Mucosa of rectum (tissue), 2 donors: Measurements from ENCODE around the gene UFC1.
A peak's percentile ranks its signal among the peaks of the same experiment; 100 is the strongest.

Experiments used
- H3K27ac ChIP-seq, 2 donors: one replicate each; pipeline ENCODE4 v1.7.0; 2013; ENCODE audit warnings: inconsistent platforms in 2 of 2, low read depth in 2 of 2, low read length in 2 of 2
- H3K27me3 ChIP-seq, 2 donors: one replicate each; pipeline ENCODE4 v1.7.0; 2013; ENCODE audit warnings: low read length in 2 of 2; ENCODE audit not compliant: control insufficient read depth in 2 of 2, insufficient read depth in 2 of 2
- H3K36me3 ChIP-seq, 2 donors: one replicate each; pipeline ENCODE4 v1.7.0; 2013; ENCODE audit warnings: low read length in 2 of 2; ENCODE audit not compliant: control insufficient read depth in 2 of 2, insufficient read depth in 2 of 2
- H3K4me1 ChIP-seq, 2 donors: one replicate each; pipeline ENCODE4 v1.7.0; 2013; ENCODE audit warnings: low read length in 2 of 2, mild to moderate bottlenecking in 1 of 2; ENCODE audit not compliant: control insufficient read depth in 2 of 2, insufficient read depth in 2 of 2
- H3K4me3 ChIP-seq, 2 donors: one replicate each; pipeline ENCODE4 v1.7.0; 2013; ENCODE audit warnings: low read length in 2 of 2
- H3K9ac ChIP-seq, 2 donors: one replicate each; pipeline ENCODE4 v1.7.0; 2013; ENCODE audit warnings: low read length in 2 of 2, low read depth in 1 of 2, mild to moderate bottlenecking in 1 of 2
- H3K9me3 ChIP-seq, 2 donors: one replicate each; pipeline ENCODE4 v1.7.0; 2013; ENCODE audit warnings: low read length in 2 of 2; ENCODE audit not compliant: control insufficient read depth in 2 of 2
- donor health status: healthy.
- donor health status: Normal muscosa, but diverticular disease.

UFC1 gene

DNA sequence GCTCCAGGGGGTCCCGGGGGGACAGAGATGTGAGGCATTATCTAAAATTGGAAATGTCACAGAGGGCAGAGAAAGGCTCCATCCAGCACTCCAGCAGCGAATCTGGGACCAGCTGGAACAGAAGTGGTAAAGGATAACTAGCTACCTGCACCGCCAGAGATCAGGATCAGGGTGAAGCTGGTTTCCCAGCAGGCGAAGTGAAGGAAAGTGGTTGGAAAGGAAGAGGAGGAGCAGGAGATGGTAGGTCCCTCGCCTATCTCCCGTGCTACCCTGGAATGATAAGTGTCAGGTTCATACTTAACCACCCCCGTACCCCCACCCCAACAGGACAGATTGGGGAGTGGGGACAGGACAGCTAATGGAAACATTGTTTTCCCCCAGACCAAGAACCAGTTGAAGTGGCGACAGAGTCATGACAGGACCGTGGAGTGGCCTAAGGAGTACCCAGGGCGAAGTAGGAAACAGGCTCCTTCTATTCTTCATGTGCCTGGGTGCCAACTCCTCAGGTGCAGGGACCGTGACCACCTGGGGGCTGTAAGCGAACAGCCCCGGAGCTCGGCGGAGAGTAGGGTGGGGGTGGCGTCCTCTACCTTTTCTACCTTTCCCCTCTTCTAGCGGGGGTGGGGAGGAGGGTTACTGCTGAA, 22.8 kb downstream of the UFC1 start:
- H3K4me1 ChIP-seq: peaks cover 10 to 13% of the 10 kb centered on the region in 2 donors

DNA sequence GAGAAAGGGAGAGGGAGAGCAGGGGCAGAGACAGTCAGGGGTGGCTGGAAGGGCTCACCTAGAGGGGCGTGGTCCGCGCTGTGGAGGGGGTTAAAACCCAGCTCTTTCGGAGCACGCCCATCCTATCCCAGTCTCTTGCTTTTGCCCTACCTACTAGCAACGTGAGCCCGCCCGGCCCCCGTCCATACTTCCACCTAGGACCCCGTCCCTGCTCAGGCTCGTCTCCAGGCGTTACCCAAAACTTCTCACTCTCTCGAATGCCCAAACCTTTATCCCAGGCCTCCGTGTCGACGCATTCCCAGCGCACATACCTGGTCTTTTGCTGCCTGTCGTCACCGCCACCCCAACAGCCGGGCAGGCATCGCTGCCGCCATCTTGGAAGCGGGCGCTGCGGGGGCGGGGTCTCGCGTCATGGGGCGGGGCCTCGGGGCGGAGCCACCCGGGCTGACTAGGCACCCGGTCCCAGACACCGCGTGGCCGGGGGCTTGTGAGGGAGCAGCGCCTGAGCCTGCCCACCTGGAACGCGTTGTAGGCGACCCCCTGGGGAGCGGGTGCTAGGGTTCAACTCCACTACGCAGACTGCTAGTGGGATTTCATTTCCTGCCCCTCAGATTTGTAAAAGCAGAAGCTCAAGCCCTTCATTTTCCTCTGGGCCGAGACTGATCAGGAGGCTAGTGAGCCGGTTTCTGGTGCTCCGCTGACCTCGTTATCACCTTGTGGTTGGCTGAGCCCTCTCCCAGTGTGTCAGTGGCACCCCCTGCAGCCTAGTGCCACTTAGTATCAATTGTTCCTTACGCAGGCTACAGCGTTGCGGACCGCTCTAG, 23.5 kb downstream of the UFC1 start, which contains the start of gene B4GALT3:
Gene B4GALT3 (minus strand): TSS at position 396 of the 824 bp plus-strand sequence. CDS start 1,447 bp downstream, outside the sequence.
- Histone ChIP-seq H3K9me3 (no peaks in the 10 kb centered on the region), H3K36me3 (peaks cover 7 to 20% of the 10 kb centered on the region in 2 donors), H3K4me3 (peak within 1 kb of the TSS; percentile 92 to 98), H3K9ac (peak within 1 kb of the TSS; percentile 94), H3K27me3 (no peaks in the 10 kb centered on the region), H3K4me1 (peaks cover 10 to 13% of the 10 kb centered on the region in 2 donors), H3K27ac (peak within 1 kb of the TSS; percentile 80 to 91)

More for the DNA sequence above, 22.8 kb downstream of the UFC1 start:
- H3K27ac ChIP-seq: peak overlapping the region; percentile 80 to 91
- H3K9ac ChIP-seq: peak overlapping the region; percentile 94
- peaks cover 13 to 26% of the 10 kb centered on the region in 2 donors for H3K36me3 ChIP-seq
- H3K27me3 ChIP-seq: no peaks in the 10 kb centered on the region
- peak overlapping the region; percentile 92 to 98 for H3K4me3 ChIP-seq
- H3K9me3 ChIP-seq: no peaks in the 10 kb centered on the region

DNA sequence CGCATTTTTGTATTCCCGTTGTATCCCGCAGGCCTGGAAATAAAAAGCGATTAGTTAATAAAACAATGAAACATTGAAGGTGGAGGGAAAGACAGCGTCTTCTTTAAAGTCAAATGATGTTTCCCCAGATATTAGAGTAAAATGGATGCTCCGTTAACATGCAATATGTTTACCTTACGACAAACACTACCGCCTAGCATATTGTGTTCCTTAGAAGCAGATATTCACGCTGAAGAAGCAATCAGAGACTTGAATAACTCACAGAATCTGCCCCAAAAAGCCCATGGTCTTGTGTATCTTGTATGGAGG, 24.1 kb downstream of the UFC1 start:
- Histone ChIP-seq H3K4me3 (peak overlapping the region; percentile 92 to 98), H3K27me3 (no peaks in the 10 kb centered on the region), H3K4me1 (peaks cover 12 to 13% of the 10 kb centered on the region in 2 donors), H3K27ac (peak overlapping the region; percentile 80 to 91), H3K9me3 (no peaks in the 10 kb centered on the region), H3K36me3 (peaks cover 7 to 17% of the 10 kb centered on the region in 2 donors), H3K9ac (peak overlapping the region; percentile 94)

DNA sequence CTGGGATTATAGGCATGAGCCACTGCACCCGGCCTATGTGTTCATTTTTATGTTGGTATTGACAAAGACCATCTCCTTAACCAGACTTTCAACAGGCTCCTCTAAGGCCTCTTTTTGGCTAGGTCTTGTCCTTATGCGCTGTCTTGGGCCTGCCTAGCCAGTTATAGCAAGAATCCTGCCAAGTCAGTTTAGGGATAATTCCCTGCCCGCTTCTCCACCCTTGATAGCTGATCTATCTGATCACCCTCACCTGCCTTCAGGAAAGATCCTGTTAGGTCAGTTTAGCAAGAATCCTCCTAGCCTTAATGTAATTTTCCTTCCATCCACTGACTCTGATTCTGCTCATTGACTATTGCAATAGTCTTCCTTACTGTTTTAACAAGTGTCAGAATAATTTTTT, 25.9 kb downstream of the UFC1 start:
- no peaks in the 10 kb centered on the region for H3K27me3 ChIP-seq
- peaks cover 0 to 6% of the 10 kb centered on the region in 2 donors for H3K36me3 ChIP-seq
- H3K4me3 ChIP-seq: no peak overlapping the region
- no peak overlapping the region for H3K9ac ChIP-seq
- no peak overlapping the region for H3K27ac ChIP-seq
- H3K9me3 ChIP-seq: no peaks in the 10 kb centered on the region
- peaks cover 13 to 14% of the 10 kb centered on the region in 2 donors for H3K4me1 ChIP-seq

DNA sequence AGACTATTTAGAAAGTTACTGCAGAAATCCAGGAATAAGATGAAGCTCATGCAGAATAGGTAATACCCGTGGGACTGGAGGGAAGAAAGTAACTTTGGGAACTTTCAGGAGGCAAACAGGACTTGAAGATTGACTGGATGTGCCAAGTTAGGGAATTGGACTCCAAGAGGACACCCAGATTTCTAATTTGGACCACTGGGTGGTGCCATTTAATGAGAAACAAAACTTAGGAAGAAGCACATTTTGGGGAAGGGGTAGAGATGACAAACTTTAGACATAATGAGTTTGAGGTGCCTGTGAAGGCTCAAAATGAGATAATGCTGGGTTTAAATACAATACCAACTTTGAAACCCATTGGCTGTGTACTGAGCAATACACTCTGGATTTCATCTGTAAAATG, 26.9 kb downstream of the UFC1 start:
- Histone ChIP-seq H3K4me1 (peaks cover 13 to 17% of the 10 kb centered on the region in 2 donors), H3K27ac (no peak overlapping the region), H3K9me3 (no peaks in the 10 kb centered on the region), H3K36me3 (no peaks in the 10 kb centered on the region), H3K27me3 (no peaks in the 10 kb centered on the region), H3K4me3 (no peak overlapping the region), H3K9ac (peak overlapping the region in 1 of 2 donors; percentile 17)

DNA sequence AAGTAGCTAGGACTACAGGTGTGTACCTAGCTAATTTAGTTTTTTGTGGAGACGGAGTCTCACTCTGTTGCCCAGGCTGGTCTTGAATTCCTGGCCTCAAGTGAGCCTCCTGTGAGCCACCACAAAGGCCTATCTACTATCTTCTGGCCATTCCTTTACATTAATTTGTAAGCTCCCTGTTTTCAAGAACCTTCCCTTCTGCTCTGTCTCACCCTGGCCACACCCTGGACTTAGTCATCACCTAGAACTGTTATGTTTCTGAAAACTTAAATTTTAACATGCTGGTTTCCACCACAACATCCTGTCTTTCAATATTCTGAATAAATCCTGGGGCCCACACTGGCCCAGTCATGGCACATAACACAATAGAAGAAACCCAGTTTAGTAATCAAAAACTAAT, 28.4 kb downstream of the UFC1 start:
- no peak overlapping the region for H3K9ac ChIP-seq
- H3K27ac ChIP-seq: peak overlapping the region; percentile 40 to 63
- H3K4me1 ChIP-seq: peaks cover 5 to 13% of the 10 kb centered on the region in 2 donors
- H3K36me3 ChIP-seq: no peaks in the 10 kb centered on the region
- H3K27me3 ChIP-seq: no peaks in the 10 kb centered on the region
- no peaks in the 10 kb centered on the region for H3K9me3 ChIP-seq
- H3K4me3 ChIP-seq: peak overlapping the region in 1 of 2 donors; percentile 0

DNA sequence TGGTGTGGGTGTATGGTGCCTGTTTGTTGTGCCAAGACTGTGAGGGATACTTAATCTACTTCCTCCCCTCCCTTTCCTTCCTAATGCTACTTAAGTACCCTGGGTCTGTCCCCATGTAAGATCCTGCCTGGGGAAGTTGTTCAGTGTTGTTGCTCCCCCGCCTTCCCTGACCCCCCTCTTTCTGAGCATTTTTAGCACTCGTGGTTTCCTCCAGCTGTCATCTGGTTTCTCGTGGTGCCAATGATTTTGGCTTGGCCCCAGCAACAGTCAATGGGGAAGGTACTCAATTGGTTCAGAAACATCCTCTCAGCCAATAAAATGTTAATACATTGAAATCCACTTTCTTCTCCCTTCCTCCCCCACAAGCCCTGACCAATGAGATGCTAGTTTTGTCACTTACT, 31.5 kb downstream of the UFC1 start:
- Histone ChIP-seq H3K4me1 (peaks cover 0 to 13% of the 10 kb centered on the region in 2 donors), H3K36me3 (no peaks in the 10 kb centered on the region), H3K27ac (peak overlapping the region; percentile 65 to 86), H3K9me3 (no peaks in the 10 kb centered on the region), H3K4me3 (peak overlapping the region in 1 of 2 donors; percentile 56), H3K27me3 (no peaks in the 10 kb centered on the region), H3K9ac (no peak overlapping the region)

DNA sequence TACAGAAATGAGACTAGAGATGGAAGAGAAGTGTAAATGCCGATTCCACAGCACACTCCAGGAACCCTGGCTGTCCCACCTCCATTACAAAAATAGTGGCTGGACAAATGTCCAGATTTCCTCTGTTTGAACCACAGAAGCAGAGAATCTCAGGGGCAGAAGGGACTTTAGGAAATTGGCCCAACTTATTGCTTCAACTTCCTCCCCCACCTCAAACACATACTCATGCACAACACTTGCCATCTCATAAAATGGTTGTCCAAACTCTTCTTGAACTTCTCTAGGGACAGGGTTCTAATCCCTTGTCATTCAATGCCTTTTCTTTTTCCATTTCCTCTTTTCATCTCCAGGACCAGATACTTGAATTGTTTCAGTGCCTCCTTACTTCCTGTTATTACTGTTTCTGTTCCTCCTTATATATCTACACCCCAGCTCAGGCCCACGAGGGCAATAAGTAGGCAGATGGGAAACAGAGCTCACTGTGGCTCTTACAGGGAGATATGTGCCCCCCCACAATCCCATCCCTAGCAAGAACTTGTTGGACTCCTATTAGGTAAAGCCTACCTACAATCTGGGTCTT, 32.0 kb downstream of the UFC1 start:
- H3K4me1 ChIP-seq: peaks cover 0 to 13% of the 10 kb centered on the region in 2 donors
- H3K4me3 ChIP-seq: peak overlapping the region in 1 of 2 donors; percentile 56
- peak overlapping the region in 1 of 2 donors; percentile 56 for H3K9ac ChIP-seq
- H3K27ac ChIP-seq: peak overlapping the region; percentile 65 to 86
- H3K27me3 ChIP-seq: no peaks in the 10 kb centered on the region
- H3K9me3 ChIP-seq: no peaks in the 10 kb centered on the region
- H3K36me3 ChIP-seq: no peaks in the 10 kb centered on the region

DNA sequence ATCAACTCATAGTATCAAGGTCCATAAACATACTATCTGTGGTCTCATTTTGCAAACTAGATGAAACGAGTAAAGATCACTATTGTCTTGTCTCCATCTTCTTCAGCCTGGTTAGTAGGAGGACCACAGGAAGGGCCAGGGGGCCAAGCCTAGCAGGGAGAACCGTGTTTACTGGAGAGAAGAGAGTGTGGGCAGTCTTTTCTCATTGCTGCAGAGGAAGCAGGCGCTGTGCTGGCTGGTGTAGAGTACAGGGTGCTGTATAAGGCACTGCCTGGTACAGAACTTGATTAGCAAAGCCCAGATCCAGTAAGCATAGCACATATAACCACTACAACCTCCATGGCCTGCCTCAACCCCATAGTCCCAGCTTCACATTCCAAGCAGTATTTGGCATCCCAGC, 33.5 kb downstream of the UFC1 start:
- Histone ChIP-seq H3K27me3 (no peaks in the 10 kb centered on the region), H3K4me1 (peaks cover 0 to 13% of the 10 kb centered on the region in 2 donors), H3K9ac (no peak overlapping the region), H3K9me3 (no peaks in the 10 kb centered on the region), H3K4me3 (no peak overlapping the region), H3K27ac (peak overlapping the region in 1 of 2 donors; percentile 29), H3K36me3 (peaks cover 0 to 4% of the 10 kb centered on the region in 2 donors)

DNA sequence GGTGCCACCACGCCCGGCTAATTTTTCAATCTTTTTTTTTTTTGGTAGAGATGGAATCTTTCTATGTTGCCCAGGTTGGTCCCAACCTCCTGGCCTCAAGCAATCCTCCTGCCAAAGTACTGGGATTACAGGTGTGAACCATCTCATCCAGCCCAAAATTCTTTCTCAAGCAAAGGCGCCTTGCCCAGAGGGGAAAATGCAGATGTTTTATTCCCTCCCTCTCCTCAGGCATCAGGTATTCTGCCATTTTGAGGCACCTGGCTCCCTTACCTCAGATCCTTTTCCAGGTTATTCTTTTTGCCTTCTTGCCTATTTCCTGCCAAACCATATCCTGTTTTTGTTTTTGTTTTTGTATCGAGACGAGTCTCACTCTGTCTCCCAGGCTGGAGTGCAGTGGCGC, 34.6 kb downstream of the UFC1 start:
- no peaks in the 10 kb centered on the region for H3K27me3 ChIP-seq
- peaks cover 0 to 4% of the 10 kb centered on the region in 2 donors for H3K36me3 ChIP-seq
- H3K4me3 ChIP-seq: no peak overlapping the region
- H3K9me3 ChIP-seq: no peaks in the 10 kb centered on the region
- no peak overlapping the region for H3K9ac ChIP-seq
- no peak overlapping the region for H3K27ac ChIP-seq
- H3K4me1 ChIP-seq: peaks cover 0 to 13% of the 10 kb centered on the region in 2 donors
